HG03457 (cell line): ENCODE results near the gene CCDC9.
"Not testable (repeated sequence)": the region's sequence is repeated elsewhere in the genome, so short reads cannot be mapped to it uniquely, and the experiment has no call there.

Source experiments
- ATAC-seq: cut with Tn5 transposase; IDR thresholded peaks from one replicate; pipeline ENCODE4 v1.9.1; 2021; ENCODE audit warnings: moderate number of reproducible peaks; ENCODE audit not compliant: unreplicated experiment

CCDC9 gene

DNA sequence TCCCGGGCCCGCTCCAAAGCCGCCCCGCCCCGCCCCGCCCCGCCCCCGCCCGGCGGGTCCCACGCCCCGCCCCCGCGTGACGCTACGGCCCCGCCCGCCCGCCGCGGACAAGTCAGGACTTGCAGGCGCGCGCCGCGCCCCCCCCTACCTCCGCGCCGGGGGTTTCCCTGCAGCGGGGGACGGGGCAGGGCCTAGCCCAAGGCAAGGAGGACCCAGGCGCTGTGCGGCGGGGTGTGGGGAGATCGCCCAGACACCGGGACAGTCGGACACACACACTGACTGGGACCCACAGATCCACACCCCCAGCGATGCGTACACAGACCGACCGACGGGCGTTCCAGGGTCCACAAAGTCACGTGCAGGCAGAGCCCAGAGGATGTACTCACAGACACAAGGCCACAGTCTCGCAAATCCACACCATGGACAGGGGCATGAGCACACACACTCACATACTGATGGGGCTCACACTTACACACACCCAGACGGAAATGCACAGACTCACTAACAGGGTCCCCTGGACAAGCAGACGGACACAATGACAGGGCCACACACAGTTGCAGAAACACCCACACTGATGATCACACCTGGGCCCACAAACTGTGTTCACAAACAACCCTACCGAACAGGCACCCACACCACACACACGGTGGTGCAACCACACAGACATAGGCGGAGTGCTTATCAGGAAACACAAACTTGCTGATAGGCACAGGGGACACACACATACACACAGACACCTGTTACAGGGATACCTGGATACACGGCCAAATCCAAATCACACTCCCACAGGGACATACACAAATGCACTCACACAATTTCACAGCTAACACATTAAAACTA, 24.9 kb upstream of the CCDC9 start:
- ATAC-seq = no peak

DNA sequence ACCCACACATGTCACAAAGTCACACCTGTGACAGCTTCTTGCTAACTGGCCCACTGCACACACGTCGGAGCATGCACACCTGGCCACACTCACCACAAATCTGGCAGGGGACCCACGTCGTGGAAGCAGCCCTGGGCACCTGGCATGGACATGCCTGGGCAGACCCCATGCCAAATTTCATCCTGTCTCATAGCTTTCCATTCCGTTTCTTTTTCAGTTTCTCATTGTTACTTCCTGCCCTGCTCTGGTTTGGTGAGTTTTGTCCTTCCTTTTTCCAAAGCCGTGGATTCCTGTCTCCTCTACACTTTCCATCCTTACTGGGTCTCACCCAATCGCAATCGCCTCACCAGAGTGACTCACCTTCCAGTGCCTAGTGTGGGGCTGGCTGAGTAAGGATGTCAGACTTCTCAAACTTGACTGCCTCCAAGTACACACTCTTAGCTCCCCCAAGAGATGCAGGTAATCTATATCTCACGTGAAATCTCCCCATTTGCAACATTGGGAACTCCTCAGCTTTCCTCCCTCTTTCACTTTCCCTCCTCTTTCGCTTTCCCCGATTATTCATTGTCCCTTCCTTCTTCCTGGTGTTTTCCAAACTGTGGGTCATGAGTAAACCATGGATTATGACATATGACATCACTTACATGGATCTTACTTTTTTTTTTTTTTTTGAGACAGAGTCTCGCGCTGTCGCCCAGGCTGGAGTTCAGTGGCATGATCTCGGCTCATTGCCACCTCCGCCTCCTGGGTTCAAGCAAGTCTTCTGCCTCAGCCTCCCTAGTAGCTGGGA, 23.7 kb upstream of the CCDC9 start:
- no peak for ATAC-seq

DNA sequence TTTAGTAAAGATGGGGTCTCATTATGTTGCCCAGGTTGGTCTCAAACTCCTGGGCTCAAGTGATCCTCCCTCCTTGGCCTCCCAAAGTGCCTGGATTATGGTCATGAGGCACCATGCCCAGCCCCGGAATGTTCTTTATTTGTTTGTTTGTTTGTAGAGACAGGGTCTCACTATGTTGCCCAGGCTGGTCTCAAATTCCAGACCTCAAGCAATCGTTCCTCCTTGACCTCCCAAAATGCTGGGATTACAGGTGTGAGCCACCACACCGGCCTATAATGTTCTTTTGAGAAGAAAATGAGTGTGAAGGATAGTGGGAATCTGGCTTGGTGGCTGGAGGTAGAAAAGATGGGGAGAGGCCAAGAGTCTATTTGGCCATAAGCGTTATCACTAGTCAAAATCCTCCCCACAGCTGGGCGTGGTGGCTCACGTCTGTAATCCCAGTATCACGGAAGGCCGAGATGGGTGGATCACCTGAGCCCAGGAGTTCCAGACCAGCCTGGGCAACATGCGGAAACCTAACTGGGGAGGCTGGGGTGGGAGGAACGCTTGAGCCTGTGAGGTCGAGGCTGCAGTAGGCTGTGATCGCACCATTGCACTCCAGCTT, 20.2 kb upstream of the CCDC9 start:
- ATAC-seq = no peak

DNA sequence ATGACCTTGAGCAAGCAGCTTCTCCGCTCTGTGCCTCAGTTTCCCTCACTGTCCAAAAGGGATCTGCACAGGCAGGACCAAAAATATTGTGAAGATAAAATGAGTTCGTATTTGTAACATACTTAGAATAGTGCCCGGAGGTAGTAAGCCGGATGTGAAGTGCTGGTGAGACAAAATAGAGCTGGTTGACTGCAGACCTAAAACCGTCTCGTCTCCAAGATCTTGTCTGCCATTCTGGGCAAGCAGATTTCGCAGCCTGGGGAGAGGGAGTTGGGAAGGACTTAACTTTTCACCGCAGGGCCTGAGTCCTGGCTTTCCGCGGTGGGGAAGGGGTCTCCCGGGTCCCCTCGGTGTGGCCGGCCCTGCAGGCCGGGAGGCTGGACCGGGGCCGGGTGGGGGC, 17.2 kb upstream of the CCDC9 start:
- ATAC-seq = no peak

DNA sequence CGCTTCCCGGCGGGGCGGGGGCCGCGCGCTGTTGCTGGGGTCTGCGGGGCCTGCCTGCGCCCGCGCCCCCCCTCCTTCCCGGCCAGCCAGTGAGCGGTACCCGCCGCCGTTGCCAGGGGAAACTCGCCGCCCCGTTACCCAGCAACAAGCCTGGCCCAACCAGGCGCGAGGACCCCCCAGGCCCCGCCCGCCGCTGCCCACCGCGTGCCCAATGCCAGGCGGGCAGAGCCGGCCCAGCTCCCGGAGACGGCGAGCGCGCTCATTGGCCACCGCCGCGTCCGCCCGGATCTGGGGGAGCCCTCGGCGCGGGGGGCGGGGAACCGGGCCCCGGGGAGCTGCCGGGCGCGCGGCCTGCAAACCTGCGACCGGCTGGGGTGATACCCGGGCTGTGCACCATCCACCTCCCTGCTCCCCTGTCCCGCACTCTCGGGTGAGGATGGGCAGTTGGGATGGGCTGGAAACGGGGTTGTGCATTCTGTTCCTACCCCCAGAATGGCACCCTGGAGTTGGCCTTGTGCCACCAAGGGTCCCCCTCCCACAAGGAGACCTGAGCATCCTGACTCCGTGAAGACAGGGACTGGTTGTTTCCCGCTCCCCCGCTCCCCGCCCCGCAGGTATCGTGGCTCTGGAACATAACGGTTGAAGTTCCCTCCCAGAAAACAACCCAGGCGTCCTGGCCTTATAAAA, 16.6 kb upstream of the CCDC9 start:
- ATAC-seq = no peak

DNA sequence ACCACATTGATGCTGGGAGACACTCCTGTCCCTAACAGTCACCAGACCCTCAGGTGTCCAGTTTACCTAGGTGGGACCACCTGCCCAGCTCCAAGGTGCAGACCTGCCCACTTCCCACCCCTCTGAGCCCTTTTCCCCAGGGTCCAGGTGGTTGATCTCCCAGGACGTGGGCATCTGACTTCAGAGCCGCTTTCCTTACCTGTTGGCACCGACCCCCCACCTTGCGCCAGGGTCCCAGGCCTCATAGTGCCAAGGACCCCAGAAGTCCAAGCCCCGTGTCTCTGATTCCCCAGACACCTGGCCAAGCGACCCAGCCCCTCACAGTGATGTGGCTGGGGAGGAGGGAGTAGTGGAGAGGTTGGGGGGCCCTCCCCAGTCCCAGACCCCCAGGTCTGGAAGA, 15.8 kb upstream of the CCDC9 start:
- no peak for ATAC-seq

DNA sequence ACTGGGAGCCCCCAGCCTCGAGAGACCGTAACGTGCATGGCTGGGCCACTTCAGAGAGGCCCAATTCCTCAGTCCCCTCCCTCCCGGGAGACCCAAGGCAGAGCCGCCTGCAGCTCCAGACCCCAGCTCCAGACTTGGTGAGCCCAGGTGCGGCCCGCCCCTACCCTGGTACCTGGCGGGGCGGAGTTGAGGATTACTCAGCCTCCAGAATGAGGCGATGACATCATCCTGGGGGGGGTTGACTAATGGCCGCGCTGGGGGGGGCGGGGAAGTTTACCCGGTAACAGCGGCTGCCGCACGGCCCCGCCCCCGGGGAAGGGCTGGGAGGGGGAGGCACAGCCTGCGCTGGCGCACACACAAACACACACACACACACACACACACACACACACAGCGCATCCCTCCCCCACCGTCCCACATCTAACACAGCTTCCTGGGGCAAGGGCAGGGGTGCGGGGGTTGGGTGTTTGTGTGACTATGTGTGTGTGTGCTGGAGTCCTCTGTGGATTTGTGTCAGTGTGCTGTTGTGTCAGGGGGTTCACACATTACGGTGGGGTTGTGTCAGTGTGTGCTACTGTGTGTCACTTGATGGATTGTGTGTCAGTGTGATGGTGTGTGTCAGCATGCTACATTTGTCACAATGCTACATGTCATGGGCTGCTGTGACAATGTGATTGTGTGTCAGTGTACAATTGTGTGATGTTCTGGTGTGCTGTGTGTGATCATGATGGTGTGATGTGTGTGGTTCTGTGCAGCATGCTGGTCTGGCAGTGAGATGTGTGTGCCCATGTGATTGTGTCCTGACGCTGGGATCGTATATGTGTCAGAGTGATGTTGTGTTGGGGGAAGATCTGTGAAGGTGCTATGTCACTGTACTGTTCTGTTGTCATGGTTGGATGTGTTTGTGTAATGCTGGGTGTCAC, 15.1 kb upstream of the CCDC9 start:
- no peak for ATAC-seq

DNA sequence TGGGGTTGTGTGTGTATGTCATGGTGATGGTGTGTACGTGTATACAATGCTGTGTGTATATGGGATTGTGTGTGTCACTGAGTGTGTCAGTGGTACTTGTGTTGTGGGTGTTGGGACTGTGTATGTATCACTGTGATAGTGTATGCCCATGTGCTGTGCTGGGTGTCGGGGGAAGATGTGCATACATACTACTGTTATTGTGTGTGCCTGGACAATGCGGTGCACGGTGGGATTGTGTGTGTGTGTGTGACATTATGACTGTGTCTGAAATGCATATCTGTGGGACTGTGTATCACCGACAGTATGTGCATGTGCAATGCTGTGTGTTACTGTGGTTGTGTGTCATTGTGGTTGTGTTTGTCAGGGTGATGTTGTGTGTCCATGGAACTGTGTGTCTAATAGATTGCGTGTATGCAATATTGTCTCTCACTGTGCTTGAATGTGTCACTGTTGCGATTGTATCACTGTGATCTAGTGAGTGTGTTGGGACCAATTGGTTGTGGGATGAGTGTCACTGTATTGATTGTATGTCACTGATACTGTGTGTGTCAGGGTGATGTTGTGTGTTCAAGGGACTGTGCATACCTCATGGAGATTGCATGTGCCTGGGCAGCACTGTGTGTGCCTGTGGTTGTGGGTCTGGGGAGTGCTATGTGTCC, 14.3 kb upstream of the CCDC9 start:
- no peak for ATAC-seq

DNA sequence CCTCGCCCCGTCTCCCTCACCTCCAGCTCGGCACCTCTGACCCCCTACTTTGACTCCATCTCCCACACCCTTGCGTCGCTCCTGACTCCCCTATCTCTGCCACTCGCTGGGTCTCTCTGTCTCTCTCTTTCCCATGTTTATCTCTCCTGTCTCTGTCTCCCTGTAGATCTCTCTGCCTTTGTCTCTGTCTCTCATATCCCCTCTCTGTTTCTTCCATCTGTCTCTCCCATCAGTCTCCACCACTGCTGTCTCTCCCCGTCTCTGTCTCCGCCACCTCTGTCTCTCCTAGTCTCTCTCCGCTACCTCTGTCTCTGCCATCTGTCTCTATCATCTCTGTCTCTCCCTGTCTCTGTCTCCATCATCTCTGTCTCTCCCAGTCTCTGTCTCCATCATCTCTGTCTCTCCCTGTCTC, 13.0 kb upstream of the CCDC9 start:
- no peak for ATAC-seq

DNA sequence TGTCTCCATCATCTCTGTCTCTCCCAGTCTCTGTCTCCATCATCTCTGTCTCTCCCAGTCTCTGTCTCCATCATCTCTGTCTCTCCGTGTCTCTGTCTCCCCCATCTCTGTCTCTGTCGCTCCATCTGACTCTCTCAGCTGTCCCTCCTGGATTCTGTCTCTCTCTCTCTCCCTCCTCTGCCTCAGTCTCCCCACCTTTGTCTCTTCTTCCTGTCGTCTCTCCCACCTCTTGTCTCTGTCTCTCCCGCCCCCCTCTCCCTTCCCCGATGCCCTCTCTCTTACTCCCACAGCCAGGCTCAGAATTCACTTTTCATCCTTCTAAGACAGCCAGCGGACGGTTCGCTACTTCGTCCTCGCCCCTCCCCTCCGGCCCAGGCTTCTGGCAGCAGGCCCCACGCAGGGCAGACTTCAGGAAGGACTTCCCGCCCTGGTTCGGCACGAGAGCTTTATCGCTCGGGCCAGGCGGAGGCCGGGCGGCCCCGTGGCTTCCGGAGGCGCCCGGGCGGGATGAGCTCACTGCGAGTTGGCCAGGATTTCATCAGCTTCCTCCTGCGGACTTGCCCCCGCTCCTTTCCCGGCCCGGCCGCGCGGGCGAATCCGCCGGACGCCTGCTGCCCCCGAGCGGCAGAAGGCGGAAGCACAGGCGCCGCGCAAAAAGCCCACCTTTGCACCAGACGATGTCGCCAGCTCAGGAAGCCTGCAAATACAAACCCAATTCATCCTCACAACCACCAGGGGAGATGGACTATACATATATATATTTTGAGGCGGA, 12.4 kb upstream of the CCDC9 start:
- ATAC-seq = peak; percentile 63

DNA sequence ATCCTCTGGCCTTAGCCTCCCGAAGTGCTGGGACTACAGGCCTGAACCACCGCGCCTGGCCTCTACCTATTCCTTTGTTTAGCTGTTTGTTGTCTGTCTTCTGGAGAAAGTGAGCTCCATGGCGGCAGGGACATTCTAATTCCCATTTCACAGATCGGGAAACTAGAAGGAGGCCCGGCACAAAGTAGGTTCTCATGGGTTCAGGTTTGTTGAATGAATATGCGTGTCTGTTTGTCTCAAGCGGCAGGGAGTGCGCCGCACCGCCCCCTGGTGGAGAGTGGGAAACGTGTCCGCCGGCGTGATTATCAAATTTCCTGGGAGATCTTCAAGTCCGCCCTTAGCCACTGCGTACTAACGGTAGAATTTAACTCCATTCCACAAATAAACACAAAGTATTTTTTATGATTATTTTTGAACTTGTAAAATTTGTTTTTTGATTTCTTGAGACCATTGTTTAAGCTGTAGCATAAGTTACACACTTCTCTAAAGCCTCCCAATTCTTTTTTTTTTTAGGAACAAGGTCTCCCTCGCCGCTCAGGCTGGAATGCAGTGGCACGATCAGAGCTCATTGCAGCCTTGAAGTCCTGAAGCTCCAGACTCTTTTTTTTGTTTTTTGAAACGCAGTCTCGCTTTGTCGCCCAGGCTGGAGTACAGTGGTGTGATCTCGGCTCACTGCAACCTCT, 8.9 kb upstream of the CCDC9 start:
- ATAC-seq = no peak

DNA sequence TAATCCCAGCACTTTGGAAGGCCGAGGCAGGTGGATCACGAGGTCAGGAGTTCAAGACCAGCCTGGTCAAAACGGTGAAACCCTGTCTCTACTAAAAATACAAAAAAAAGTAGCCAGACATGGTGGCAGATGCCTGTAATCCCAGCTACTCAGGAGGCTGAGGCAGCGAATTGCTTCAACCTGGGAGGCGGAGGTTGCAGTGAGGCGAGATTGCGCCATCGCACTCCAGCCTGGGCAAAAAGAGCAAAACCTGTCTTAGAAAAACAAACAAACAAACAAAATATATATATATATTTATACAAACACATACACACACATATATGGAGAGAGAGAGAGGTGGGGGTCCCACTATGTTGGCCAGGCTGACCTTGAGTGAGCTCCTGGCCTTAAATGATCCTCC, 3.3 kb upstream of the CCDC9 start:
- not testable (repeated sequence) for ATAC-seq

DNA sequence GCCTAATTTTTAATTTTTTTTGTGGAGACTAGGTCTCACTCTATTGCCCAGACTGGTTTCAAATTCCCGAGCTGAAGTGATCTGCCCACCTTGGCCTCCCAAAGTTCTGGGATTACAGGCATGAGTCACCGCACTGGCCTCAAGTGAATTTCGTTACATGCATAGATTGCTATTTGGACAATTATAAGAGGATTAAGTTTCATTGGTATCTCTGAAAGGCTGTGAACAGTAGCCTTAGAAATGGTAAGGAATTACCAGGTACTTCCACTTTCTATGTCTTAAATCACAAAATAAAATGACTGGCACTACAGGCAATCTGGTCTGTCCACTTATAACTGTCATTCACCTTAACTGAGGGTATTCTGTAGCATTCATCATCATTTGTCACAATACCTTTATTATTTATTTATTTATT, 2.9 kb upstream of the CCDC9 start:
- ATAC-seq = no peak

DNA sequence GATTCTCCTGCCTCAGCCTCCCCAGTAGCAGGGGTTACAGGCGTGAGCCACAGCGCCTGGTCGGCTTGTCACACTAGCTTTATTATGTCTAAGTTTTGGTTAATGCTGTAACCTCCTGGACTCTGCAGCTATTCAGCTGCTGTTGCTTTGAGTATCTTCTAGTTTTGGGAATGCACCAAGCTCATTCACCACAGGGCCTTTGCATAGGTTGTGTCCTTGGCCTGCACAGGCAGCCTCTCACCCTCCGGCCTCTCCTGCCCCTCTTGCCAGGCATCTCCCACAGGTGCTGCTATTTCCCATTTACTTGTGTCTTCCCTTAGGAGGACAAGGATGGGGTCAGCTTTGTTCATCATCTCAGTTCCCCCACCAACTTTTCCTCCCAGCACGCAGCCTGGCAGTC, 2.4 kb upstream of the CCDC9 start:
- ATAC-seq = no peak

DNA sequence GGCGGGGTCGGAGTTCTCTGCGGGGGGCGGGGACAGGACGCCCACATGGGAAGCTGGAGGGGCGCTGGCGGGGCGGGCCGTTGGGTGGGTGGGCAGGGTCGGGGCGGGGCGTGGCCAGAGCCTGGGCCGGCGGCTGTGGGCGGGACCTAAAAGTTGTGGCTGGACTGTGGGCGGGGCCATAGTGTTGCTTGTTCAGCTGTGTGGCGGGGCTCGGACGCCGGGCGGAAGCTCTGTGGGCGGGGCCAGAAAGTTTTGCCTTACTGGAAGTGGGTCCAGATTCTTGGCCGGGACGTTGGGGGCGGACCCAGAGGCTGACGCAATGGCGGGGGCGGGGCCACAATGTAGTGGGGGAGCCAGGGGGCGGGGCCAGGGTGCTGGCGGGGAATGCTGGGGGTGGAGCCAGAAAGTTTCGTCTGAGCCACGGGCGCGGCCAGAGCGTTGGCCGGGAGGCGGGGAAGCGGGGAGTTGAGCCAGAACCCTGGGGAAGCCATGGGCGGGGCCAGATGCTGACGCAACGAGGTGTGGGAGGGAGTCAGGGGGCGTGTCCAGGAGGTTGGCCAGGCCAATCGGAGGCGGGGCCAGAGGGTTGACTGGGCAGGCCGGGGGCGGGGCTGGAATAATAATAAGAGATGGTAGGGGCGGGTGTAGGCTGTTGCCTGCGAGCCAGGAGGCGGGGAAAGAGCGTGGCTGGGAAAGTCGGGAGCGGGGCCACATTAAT, 527 bp downstream of the CCDC9 start:
- peak; percentile 47 for ATAC-seq

DNA sequence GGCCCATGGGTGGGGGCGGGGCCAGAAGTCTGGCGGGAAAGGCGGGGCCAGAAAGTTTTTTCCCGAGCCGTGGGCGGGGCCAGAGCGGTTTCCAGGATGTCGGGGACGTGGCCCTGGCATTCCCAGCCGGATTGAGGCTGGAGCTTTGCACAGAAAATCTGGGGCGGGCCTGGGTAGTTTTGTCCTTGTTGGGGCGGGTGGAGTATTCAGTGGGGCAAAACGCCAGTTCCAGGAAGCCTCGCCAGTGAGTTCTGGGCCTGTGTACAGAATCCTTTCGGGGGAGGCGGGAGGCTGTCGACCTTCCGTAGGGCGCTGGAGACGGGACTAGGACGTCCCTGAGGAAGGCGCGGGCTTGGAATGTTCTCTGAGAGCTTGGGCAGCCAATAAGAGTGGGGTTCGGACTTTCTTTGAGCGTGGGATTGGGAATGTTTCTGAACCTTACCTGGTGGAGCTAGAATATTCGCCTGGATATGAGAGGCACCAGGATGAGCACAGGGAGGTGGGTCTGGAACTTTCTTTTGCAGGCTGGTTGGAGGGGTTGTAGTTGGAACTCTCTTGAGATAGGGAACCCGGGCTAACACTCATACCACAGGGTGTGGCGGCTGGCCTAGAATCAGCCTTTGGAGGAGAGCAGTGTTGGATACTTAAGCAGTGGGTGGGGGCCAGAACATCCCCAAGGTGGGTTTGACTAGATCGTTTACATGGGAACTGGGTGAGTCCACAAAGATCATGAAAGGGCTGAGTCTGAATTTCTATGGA, 1.3 kb downstream of the CCDC9 start:
- ATAC-seq = no peak

DNA sequence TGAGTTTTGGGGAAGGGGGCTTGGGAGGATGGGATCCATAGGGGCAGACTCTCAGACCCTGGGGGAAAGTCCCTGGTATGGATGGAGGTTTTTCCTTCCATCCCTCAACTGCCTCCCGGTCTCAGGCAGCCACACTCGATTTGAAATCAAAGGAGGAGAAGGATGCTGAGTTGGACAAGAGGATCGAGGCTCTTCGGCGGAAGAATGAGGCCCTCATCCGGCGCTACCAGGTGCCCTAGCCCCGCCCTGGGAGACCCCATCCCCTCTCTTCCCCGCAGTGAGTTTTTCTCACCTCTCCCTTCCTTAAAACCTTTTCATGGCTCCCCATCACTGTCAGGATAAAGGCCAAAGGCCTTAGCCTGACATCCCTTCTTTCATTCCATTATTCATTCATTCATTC, 2.1 kb downstream of the CCDC9 start:
- ATAC-seq = no peak
